ENCODE measurements around the gene SLC35E2B. TPM values are rescaled to one million over a fixed set of nuclear protein-coding genes. Genes with fewer than 3 reads are reported as not detected.

SLC35E2B gene
- total and polyA plus RNA-seq, 2 of the 8 experiments (the other 6 are each of a cell fraction or from before 2014, with no cell fraction given) = 25.9 to 46.7 TPM

DNA sequence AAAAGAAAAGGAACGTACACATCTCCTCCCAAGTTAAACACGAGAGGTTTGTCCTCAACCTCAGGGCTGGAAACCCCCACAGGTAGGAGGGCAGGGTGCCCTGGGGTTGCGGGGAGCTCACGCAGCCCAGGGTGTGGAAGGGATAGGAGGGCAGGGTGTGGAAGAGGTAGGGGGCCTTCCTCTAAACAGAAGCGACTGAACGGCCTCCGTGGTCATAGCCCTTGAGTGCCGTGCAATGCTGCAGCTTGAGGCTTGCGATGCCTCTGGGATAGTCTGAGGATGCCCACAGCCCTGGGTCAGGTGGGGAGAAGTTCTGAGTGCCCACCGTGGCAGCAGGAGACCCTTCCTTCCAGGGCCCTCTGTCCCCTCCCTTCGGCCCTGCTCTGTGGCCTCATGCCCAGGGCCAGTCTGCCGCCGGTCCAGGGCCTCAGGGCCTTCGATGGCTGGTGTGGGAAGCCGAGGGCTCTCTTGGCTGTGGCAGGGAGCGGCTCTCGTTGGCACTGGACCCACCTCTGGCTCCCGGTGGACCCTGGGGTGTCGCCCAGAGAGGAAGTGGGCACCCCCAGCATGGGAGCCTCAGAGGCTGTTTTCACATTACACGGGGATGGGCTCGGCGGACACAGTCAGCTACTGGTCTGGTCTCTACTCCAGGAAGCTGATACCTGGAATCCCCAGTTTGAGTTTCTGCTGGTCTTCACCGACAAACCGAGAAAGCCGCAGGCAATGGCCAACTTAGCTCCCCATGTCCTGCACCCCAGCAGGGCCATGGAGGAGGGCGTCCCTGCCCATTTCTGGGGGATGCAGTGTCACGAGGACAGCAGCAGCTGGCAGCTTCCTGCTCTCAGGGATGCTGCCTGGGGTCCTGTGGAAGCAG is 27.4 kb downstream of the SLC35E2B start:
- CTCF ChIA-PET (ENCODE audit: partially characterized antibody) = interaction anchor here (0.5 to 2.2 kb wide), 13 partner anchors 11 to 401 kb away, joined by 3 to 10 read pairs (median 3); no protein-coding TSS in a partner anchor
- no peak overlapping the region for H2BK5ac ChIP-seq (ENCODE audit: low read depth, low read length)
- H3K4me2 ChIP-seq (ENCODE audit: insufficient read depth in 1 of 2, low read depth in 2 of 2, low read length in 2 of 2) = no peak overlapping the region

More for the DNA sequence above, 27.4 kb downstream of the SLC35E2B start:
- H3K36me3 ChIP-seq (ENCODE audit: control insufficient read depth in 2 of 4, insufficient read depth in 4 of 4, low read length in 3 of 4) = peaks cover 0 to 22% (median 13%) of the 10 kb centered on the region in 4 experiments; a peak in 5 of 8 replicates
- FAIRE-seq (no peak), DNase-seq (ENCODE audit: low read depth in 1 of 2, low spot score in 2 of 2) (no peak)
- H2BK20ac ChIP-seq (ENCODE audit: low read length) = no peak overlapping the region
- no peaks in the 10 kb centered on the region for H3K23me2 ChIP-seq (ENCODE audit: low read depth, low read length)
- no peaks in the 10 kb centered on the region for H3K79me2 ChIP-seq (ENCODE audit: control insufficient read depth in 1 of 2, insufficient read depth in 2 of 2, low read length in 2 of 2)
- H3K9me3 ChIP-seq (ENCODE audit: insufficient read depth in 2 of 2, low read depth in 1 of 2, low read length in 1 of 2) = no peaks in the 10 kb centered on the region
- no peak overlapping the region for H3K56ac ChIP-seq (replicated peaks; ENCODE audit: insufficient read length, low read depth, low read length)
- no peak overlapping the region for H2BK12ac ChIP-seq (ENCODE audit: low read depth, low read length)
- no peak overlapping the region for H3K4ac ChIP-seq (replicated peaks; ENCODE audit: insufficient read length, low read depth, low read length)
- no peak overlapping the region for H3K4me3 ChIP-seq (ENCODE audit: extremely low read depth in 1 of 4, insufficient read depth in 2 of 4, low read depth in 3 of 4, low read length in 4 of 4)
- no peak overlapping the region for H3K27ac ChIP-seq (ENCODE audit: low read depth, low read length)
- WGBS, 2 experiments (ENCODE audit: extremely low coverage in 1 of 2, insufficient coverage in 1 of 2, insufficient read length in 1 of 2, insufficient replicate concordance in 2 of 2, low coverage in 1 of 2, low lambda C conversion rate in 2 of 2, missing lambda C conversion rate in 1 of 2) = 95% methylated on average over 26 of the region's 27 CpGs; no CpG with 5 or more reads in 1 of the 2 experiments
- TF ChIP-seq CBX8 (IDR thresholded peaks at IDR 0.05; ENCODE audit: borderline replicate concordance, low read depth, low read length) = no peak
- TF ChIP-seq, protein P1, sequence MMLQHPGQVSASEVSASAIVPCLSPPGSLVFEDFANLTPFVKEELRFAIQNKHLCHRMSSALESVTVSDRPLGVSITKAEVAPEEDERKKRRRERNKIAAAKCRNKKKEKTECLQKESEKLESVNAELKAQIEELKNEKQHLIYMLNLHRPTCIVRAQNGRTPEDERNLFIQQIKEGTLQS (IDR thresholded peaks at IDR 0.05; ENCODE audit: insufficient read depth, low read depth, low read length) = no peak
- no peak for TF ChIP-seq BCL11A (IDR thresholded peaks at IDR 0.05; ENCODE audit: low read depth in 2 of 2, low read length in 2 of 2)
- peak in 1 of 2 experiments; percentile 18; a peak in 1 of 3 replicates for TF ChIP-seq POLR2A (IDR thresholded peaks at IDR 0.05; ENCODE audit: control extremely low read depth in 1 of 2, low read depth in 2 of 2, low read length in 2 of 2)
- TF ChIP-seq MAFK (IDR thresholded peaks at IDR 0.05; ENCODE audit: low read depth, low read length) = no peak
- no peak overlapping the region for H4K91ac ChIP-seq (replicated peaks; ENCODE audit: insufficient read length, low read length)
- no peak overlapping the region for H3K14ac ChIP-seq (ENCODE audit: insufficient read length)
- H3K27me3 ChIP-seq (replicated peaks in 1 of 4; ENCODE audit: control insufficient read depth in 3 of 4, extremely low read depth in 1 of 4, insufficient read depth in 3 of 4, low read length in 3 of 4) = no peaks in the 10 kb centered on the region
- no peak overlapping the region for H4K5ac ChIP-seq (ENCODE audit: insufficient read length, low read depth, low read length)
- no peaks in the 10 kb centered on the region for H3K4me1 ChIP-seq (replicated peaks in 1 of 4; ENCODE audit: control insufficient read depth in 3 of 4, insufficient read depth in 4 of 4, low read length in 3 of 4)
- no peak overlapping the region for H2BK15ac ChIP-seq (ENCODE audit: low read length)
- H2BK120ac ChIP-seq (replicated peaks; ENCODE audit: low read depth, low read length) = no peak overlapping the region
- no peaks in the 10 kb centered on the region for H3K79me1 ChIP-seq (ENCODE audit: low read depth, low read length)
- POLR2A ChIA-PET (ENCODE audit: partially characterized antibody) = interaction anchor here (0.9 to 1.6 kb wide), 5 partner anchors 9 to 19 kb away, joined by 3 to 5 read pairs (median 4); no protein-coding TSS in a partner anchor
- H3K23ac ChIP-seq (ENCODE audit: insufficient read length) = no peak overlapping the region
- H3K9ac ChIP-seq (replicated peaks in 1 of 4; ENCODE audit: extremely low read depth in 1 of 4, low read depth in 3 of 4, low read length in 3 of 4) = no peak overlapping the region
- H2AK5ac ChIP-seq (ENCODE audit: low read depth, low read length) = no peak overlapping the region
- no peak overlapping the region for H4K8ac ChIP-seq (ENCODE audit: extremely low read depth, insufficient read depth, low read length)
- H4K20me1 ChIP-seq (replicated peaks in 1 of 2; ENCODE audit: control insufficient read depth in 1 of 2, insufficient read depth in 2 of 2, low read length in 2 of 2) = peaks cover 0 to 5% of the 10 kb centered on the region in 2 experiments
- no peak overlapping the region for H2AFZ ChIP-seq (ENCODE audit: low read length)
- no peak overlapping the region for H3K18ac ChIP-seq (ENCODE audit: extremely low read depth, low read length)

Data from H1 (cell line).